ENCODE results near the gene GPR141. TPM values are rescaled to one million over a fixed set of nuclear protein-coding genes. Genes with fewer than 3 reads are reported as not detected.

Gene GPR141
- total RNA-seq, 4 donors from 2014 or later = 0.80 to 2.5 TPM; not detected in 2

GRCh38 chr7:37669818-37670217, 13.7 kb upstream of the GPR141 start:
- 29% methylated on average over 1 of the region's 1 CpG for WGBS
- no peaks in the 10 kb centered on the region for H3K4me1 ChIP-seq
- H3K36me3 ChIP-seq = no peaks in the 10 kb centered on the region

GRCh38 chr7:37670436-37670835, 13.1 kb upstream of the GPR141 start:
- H3K4me1 ChIP-seq = no peaks in the 10 kb centered on the region
- 79% methylated on average over 1 of the region's 1 CpG for WGBS
- DNase-seq (ENCODE audit: extremely low spot score) = no peak
- no peak overlapping the region for H3K4me3 ChIP-seq
- TF ChIP-seq CTCF (IDR thresholded peaks at IDR 0.05) (no peak), POLR2AphosphoS5 (IDR thresholded peaks at IDR 0.05) (no peak)
- no peaks in the 10 kb centered on the region for H3K36me3 ChIP-seq
- H3K27me3 ChIP-seq = no peaks in the 10 kb centered on the region
- H3K9me3 ChIP-seq = no peaks in the 10 kb centered on the region
- H3K27ac ChIP-seq (replicated peaks in 1 of 4) = no peak overlapping the region
- intact Hi-C loops (cut with DNase I) = no loop called here

More at GRCh38 chr7:37669818-37670217, 13.7 kb upstream of the GPR141 start:
- TF ChIP-seq POLR2AphosphoS5 (IDR thresholded peaks at IDR 0.05) (no peak), CTCF (IDR thresholded peaks at IDR 0.05) (no peak), EP300 (IDR thresholded peaks at IDR 0.05) (no peak), POLR2A (IDR thresholded peaks at IDR 0.05; ENCODE audit: low read depth) (no peak)
- no peaks in the 10 kb centered on the region for H3K27me3 ChIP-seq
- intact Hi-C loops (cut with DNase I) = no loop called here
- DNase-seq (ENCODE audit: extremely low spot score) = no peak
- H3K27ac ChIP-seq (replicated peaks in 1 of 4) = no peak overlapping the region
- no peak overlapping the region for H3K4me3 ChIP-seq
- H3K9me3 ChIP-seq = no peaks in the 10 kb centered on the region

- Histone ChIP-seq H3K36me3 (no peaks in the 10 kb centered on the region), H3K4me3 (no peak overlapping the region), H3K9me3 (no peaks in the 10 kb centered on the region), H3K27ac (replicated peaks in 1 of 4) (no peak overlapping the region), H3K27me3 (no peaks in the 10 kb centered on the region), H3K4me1 (no peaks in the 10 kb centered on the region)
- TF ChIP-seq CTCF (IDR thresholded peaks at IDR 0.05) (no peak), EP300 (IDR thresholded peaks at IDR 0.05) (no peak), POLR2A (IDR thresholded peaks at IDR 0.05; ENCODE audit: low read depth) (no peak), POLR2AphosphoS5 (IDR thresholded peaks at IDR 0.05) (no peak)
- intact Hi-C loops (cut with DNase I) = no loop called here
- DNase-seq (ENCODE audit: extremely low spot score) = no peak
- 69% methylated on average over 3 of the region's 3 CpGs for WGBS
Measured at GRCh38 chr7:37671876-37672275, 11.7 kb upstream of the GPR141 start.

GRCh38 chr7:37672926-37673325, 10.6 kb upstream of the GPR141 start:
- intact Hi-C loops (cut with DNase I) = no loop called here
- no peaks in the 10 kb centered on the region for H3K27me3 ChIP-seq
- H3K9me3 ChIP-seq = no peaks in the 10 kb centered on the region
- no peak for TF ChIP-seq POLR2AphosphoS5 (IDR thresholded peaks at IDR 0.05)
- no peak for TF ChIP-seq POLR2A (IDR thresholded peaks at IDR 0.05; ENCODE audit: low read depth)
- no peak for TF ChIP-seq EP300 (IDR thresholded peaks at IDR 0.05)
- no peak for TF ChIP-seq CTCF (IDR thresholded peaks at IDR 0.05)
- WGBS = 74% methylated on average over 3 of the region's 3 CpGs
- no peak for DNase-seq (ENCODE audit: extremely low spot score)
- no peaks in the 10 kb centered on the region for H3K36me3 ChIP-seq
- H3K4me1 ChIP-seq = no peaks in the 10 kb centered on the region
- no peak overlapping the region for H3K27ac ChIP-seq (replicated peaks in 1 of 4)
- no peak overlapping the region for H3K4me3 ChIP-seq

- no peak for DNase-seq (ENCODE audit: extremely low spot score)
- intact Hi-C loops (cut with DNase I) = no loop called here
- Histone ChIP-seq H3K9me3 (no peaks in the 10 kb centered on the region), H3K36me3 (no peaks in the 10 kb centered on the region), H3K27ac (replicated peaks in 1 of 4) (no peak overlapping the region), H3K27me3 (no peaks in the 10 kb centered on the region), H3K4me1 (no peaks in the 10 kb centered on the region), H3K4me3 (no peak overlapping the region)
- TF ChIP-seq EP300 (IDR thresholded peaks at IDR 0.05) (no peak), POLR2AphosphoS5 (IDR thresholded peaks at IDR 0.05) (no peak), CTCF (IDR thresholded peaks at IDR 0.05) (no peak), POLR2A (IDR thresholded peaks at IDR 0.05; ENCODE audit: low read depth) (no peak)
- WGBS = 84% methylated on average over 1 of the region's 1 CpG
Measured at GRCh38 chr7:37673523-37673922, 10.0 kb upstream of the GPR141 start.
